ENCODE measurements around the gene SMOC1. TPM values are rescaled to one million over a fixed set of nuclear protein-coding genes. Genes with fewer than 3 reads are reported as not detected.

The SMOC1 gene
- total and polyA plus RNA-seq, 2 of the 8 experiments (the other 6 are each of a cell fraction or from before 2014, with no cell fraction given), result 1.6 to 2.4 TPM

- CTCF ChIA-PET (ENCODE audit: partially characterized antibody), result interaction anchor here (1.0 to 4.3 kb wide), 5 partner anchors 18 to 131 kb away, joined by 4 to 14 read pairs (median 4); partner anchors contain the start of gene SMOC1
- TF ChIP-seq BCL11A (IDR thresholded peaks at IDR 0.05; ENCODE audit: low read depth in 2 of 2, low read length in 2 of 2), result no peak
- TF ChIP-seq CHD2 (IDR thresholded peaks at IDR 0.05; ENCODE audit: low read length), result no peak
- no peak for TF ChIP-seq KDM1A (IDR thresholded peaks at IDR 0.05; ENCODE audit: borderline replicate concordance, low read length)
- TF ChIP-seq RNF2 (IDR thresholded peaks at IDR 0.05; ENCODE audit: borderline replicate concordance, low read depth, low read length, missing control alignments, poor library complexity, severe bottlenecking), result no peak
- TF ChIP-seq, protein P1, sequence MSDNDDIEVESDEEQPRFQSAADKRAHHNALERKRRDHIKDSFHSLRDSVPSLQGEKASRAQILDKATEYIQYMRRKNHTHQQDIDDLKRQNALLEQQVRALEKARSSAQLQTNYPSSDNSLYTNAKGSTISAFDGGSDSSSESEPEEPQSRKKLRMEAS (IDR thresholded peaks at IDR 0.05), result no peak
- TF ChIP-seq USF2 (IDR thresholded peaks at IDR 0.05; ENCODE audit: low read length), result no peak
- TF ChIP-seq SP1 (IDR thresholded peaks at IDR 0.05; ENCODE audit: low read depth, low read length), result no peak
- no peak for TF ChIP-seq CHD1 (IDR thresholded peaks at IDR 0.05; ENCODE audit: low read depth, low read length)
Observed at GRCh38 chr14:69896972-69897371, 17.8 kb downstream of the SMOC1 start.

More at GRCh38 chr14:69896972-69897371, 17.8 kb downstream of the SMOC1 start:
- Histone ChIP-seq H2BK5ac (ENCODE audit: low read depth, low read length) (no peak overlapping the region), H2BK12ac (ENCODE audit: low read depth, low read length) (no peak overlapping the region), H3K9me3 (ENCODE audit: insufficient read depth in 2 of 2, low read depth in 1 of 2, low read length in 1 of 2) (peaks cover 7% of the 10 kb centered on the region in 2 experiments; a peak in 3 of 4 replicates), H4K20me1 (replicated peaks in 1 of 2; ENCODE audit: control insufficient read depth in 1 of 2, insufficient read depth in 2 of 2, low read length in 2 of 2) (no peaks in the 10 kb centered on the region), H2AFZ (ENCODE audit: low read length) (no peak overlapping the region), H2BK15ac (ENCODE audit: low read length) (no peak overlapping the region), H3K4me1 (replicated peaks in 1 of 4; ENCODE audit: control insufficient read depth in 3 of 4, insufficient read depth in 4 of 4, low read length in 3 of 4) (no peaks in the 10 kb centered on the region), H3K27ac (ENCODE audit: low read depth, low read length) (no peak overlapping the region), H4K8ac (ENCODE audit: extremely low read depth, insufficient read depth, low read length) (no peak overlapping the region), H3K79me1 (ENCODE audit: low read depth, low read length) (no peaks in the 10 kb centered on the region), H4K5ac (ENCODE audit: insufficient read length, low read depth, low read length) (no peak overlapping the region), H2BK20ac (ENCODE audit: low read length) (no peak overlapping the region), H3K4me3 (ENCODE audit: extremely low read depth in 1 of 4, insufficient read depth in 2 of 4, low read depth in 3 of 4, low read length in 4 of 4) (no peak overlapping the region), H3K9ac (replicated peaks in 1 of 4; ENCODE audit: extremely low read depth in 1 of 4, low read depth in 3 of 4, low read length in 3 of 4) (no peak overlapping the region), H4K91ac (replicated peaks; ENCODE audit: insufficient read length, low read length) (no peak overlapping the region), H3K18ac (ENCODE audit: extremely low read depth, low read length) (no peak overlapping the region), H3K23ac (ENCODE audit: insufficient read length) (no peak overlapping the region), H2AK5ac (ENCODE audit: low read depth, low read length) (no peak overlapping the region), H3K79me2 (ENCODE audit: control insufficient read depth in 1 of 2, insufficient read depth in 2 of 2, low read length in 2 of 2) (no peaks in the 10 kb centered on the region), H3K14ac (ENCODE audit: insufficient read length) (no peak overlapping the region), H3K36me3 (ENCODE audit: control insufficient read depth in 2 of 4, insufficient read depth in 4 of 4, low read length in 3 of 4) (no peaks in the 10 kb centered on the region), H3K56ac (replicated peaks; ENCODE audit: insufficient read length, low read depth, low read length) (no peak overlapping the region), H3K4ac (replicated peaks; ENCODE audit: insufficient read length, low read depth, low read length) (no peak overlapping the region), H3K4me2 (ENCODE audit: insufficient read depth in 1 of 2, low read depth in 2 of 2, low read length in 2 of 2) (no peak overlapping the region), H3K23me2 (ENCODE audit: low read depth, low read length) (no peaks in the 10 kb centered on the region), H3K27me3 (replicated peaks in 1 of 4; ENCODE audit: control insufficient read depth in 3 of 4, extremely low read depth in 1 of 4, insufficient read depth in 3 of 4, low read length in 3 of 4) (no peaks in the 10 kb centered on the region), H2BK120ac (replicated peaks; ENCODE audit: low read depth, low read length) (no peak overlapping the region)
- 93% methylated on average over 2 of the region's 2 CpGs; no CpG with 5 or more reads in 1 of the 2 experiments for WGBS, 2 experiments (ENCODE audit: extremely low coverage in 1 of 2, insufficient coverage in 1 of 2, insufficient read length in 1 of 2, insufficient replicate concordance in 2 of 2, low coverage in 1 of 2, low lambda C conversion rate in 2 of 2, missing lambda C conversion rate in 1 of 2)
- POLR2A ChIA-PET (ENCODE audit: partially characterized antibody), result no interaction called here
- no peak for DNase-seq (ENCODE audit: low read depth in 1 of 2, low spot score in 2 of 2)
- no peak for FAIRE-seq

All from H1 (cell line).